ENCODE data around the gene NEO1. TPM values are rescaled to one million over a fixed set of nuclear protein-coding genes. Genes with fewer than 3 reads are reported as not detected.
A peak's percentile ranks its signal among the peaks of the same experiment; 100 is the strongest.

Gene NEO1
- total and polyA plus RNA-seq, 7 donors: 2.5 to 33.3 (median 22.5) TPM

DNA sequence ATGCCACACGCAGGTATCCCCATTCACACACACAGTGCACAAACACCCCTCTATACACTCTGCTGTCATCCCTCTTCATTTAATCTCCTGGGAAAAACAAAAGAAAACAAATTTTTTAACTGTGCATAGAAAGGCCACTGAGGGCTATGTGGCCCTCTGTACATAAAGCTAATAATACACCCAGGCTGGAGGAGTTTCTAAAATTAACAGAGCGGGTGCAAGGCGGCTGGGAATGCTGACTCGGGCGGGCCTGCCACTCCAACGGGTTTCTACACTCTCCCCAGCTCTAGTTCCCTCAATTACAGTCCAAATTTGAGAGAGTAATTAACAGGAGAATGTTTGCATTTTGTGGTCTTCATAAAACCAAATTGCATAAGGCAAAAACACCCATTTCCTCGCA, 293.4 kb downstream of the NEO1 start:
- TF ChIP-seq, protein P1, sequence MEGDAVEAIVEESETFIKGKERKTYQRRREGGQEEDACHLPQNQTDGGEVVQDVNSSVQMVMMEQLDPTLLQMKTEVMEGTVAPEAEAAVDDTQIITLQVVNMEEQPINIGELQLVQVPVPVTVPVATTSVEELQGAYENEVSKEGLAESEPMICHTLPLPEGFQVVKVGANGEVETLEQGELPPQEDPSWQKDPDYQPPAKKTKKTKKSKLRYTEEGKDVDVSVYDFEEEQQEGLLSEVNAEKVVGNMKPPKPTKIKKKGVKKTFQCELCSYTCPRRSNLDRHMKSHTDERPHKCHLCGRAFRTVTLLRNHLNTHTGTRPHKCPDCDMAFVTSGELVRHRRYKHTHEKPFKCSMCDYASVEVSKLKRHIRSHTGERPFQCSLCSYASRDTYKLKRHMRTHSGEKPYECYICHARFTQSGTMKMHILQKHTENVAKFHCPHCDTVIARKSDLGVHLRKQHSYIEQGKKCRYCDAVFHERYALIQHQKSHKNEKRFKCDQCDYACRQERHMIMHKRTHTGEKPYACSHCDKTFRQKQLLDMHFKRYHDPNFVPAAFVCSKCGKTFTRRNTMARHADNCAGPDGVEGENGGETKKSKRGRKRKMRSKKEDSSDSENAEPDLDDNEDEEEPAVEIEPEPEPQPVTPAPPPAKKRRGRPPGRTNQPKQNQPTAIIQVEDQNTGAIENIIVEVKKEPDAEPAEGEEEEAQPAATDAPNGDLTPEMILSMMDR (IDR thresholded peaks at IDR 0.05): no peak
- H3K27me3 ChIP-seq (ENCODE audit: insufficient read depth in 3 of 3, low read length in 2 of 3): peaks cover 0 to 9% (median 3%) of the 10 kb centered on the region in 3 donors
- H3K4me1 ChIP-seq: no peaks in the 10 kb centered on the region
- H3K27ac ChIP-seq: no peak overlapping the region
- H3K9me3 ChIP-seq: peaks cover 4% of the 10 kb centered on the region
- DNase-seq: no peak
- H3K36me3 ChIP-seq (ENCODE audit: insufficient read depth in 1 of 2, low read depth in 1 of 2): no peaks in the 10 kb centered on the region
- no peak for ATAC-seq
- intact Hi-C loops (cut with DNase I): no loop called here
- 78 to 81% (median 80%) methylated on average over 7 of the region's 7 CpGs for WGBS, 3 donors
- no peak overlapping the region for H3K4me3 ChIP-seq

DNA sequence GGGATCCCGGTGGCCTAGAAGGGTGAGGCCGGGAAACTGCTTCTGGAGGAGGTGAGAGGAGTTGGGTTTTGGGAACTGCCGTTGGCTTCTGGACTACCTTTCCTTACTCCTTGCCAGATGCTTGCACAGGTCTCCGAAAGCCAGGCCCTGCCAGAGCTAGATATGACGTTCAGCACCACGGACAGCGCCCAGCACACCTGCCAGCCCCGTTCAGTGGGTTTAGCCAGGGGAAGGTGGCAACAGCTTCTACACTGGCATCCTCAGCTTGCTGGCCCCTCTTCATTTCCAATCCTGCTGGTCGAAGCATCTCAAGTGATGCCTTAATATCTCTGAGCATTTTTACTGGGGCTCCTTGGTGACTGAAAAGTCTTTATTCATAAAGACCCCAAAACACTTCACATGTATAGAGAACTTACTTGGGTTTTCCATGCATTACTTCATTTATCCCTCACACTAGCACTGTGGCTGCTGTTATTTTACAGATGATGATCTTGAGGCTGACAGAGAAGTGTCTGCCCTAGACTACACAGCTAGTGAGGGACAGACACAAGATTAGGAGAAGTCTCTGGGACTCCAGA, 294.6 kb downstream of the NEO1 start:
- peak; percentile 40 to 64 for DNase-seq

DNA sequence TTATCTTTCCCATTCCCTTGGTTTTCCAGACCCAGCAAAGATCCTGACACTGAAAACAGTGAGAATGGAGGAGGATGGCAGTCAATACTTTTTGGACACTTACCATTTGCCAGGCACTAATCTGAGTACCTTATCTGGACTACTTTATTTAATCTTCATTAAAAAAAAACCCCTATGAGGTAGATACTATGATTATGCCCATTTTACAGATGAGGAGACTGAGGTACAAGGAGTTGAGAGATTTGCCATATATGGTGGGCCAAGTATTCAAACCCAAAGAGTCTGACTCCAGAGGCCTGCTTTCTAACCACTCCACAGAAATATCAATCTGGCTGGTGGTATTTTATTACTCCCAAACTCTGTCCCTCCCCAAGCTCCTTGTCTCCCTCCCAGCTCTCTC, 296.9 kb downstream of the NEO1 start:
- peaks cover 0 to 23% (median 10%) of the 10 kb centered on the region in 3 donors for H3K27me3 ChIP-seq (ENCODE audit: insufficient read depth in 3 of 3, low read length in 2 of 3)
- ATAC-seq: no peak

More for the DNA sequence above, 294.6 kb downstream of the NEO1 start:
- no peaks in the 10 kb centered on the region for H3K36me3 ChIP-seq (ENCODE audit: insufficient read depth in 1 of 2, low read depth in 1 of 2)
- no peak overlapping the region for H3K27ac ChIP-seq
- H3K4me3 ChIP-seq: no peak overlapping the region
- intact Hi-C loops (cut with DNase I): no loop called here
- no peaks in the 10 kb centered on the region for H3K4me1 ChIP-seq
- TF ChIP-seq, protein P1 (IDR thresholded peaks at IDR 0.05): no peak
- 25 to 29% (median 27%) methylated on average over 9 of the region's 9 CpGs for WGBS, 3 donors
- peak in 2 of 4 donors; percentile 56 to 66 for ATAC-seq
- peaks cover 0 to 14% (median 12%) of the 10 kb centered on the region in 3 donors for H3K27me3 ChIP-seq (ENCODE audit: insufficient read depth in 3 of 3, low read length in 2 of 3)
- peaks cover 4% of the 10 kb centered on the region for H3K9me3 ChIP-seq

DNA sequence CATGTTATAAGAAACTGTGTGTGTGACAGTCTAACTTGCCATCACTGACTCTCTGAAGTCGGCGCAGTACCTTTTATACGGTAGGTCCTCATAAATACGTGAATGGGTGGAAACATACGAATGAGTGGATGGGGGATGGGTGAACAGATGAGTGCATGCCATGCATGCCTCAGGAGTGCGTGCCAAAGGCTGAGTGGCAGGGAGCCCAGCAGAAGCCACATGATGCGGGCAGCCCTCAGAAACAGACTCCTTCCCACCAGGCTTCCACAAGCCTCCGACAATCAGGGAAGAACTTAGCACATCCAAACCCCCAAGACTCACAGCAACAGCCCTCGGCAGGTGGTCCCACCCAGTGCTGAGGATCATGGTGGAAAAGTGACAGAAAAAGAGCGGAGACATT, 299.8 kb downstream of the NEO1 start:
- no peak for ATAC-seq
- 46 to 60% (median 53%) methylated on average over 9 to 10 of the region's 10 CpGs for WGBS, 3 donors

More for the DNA sequence above, 296.9 kb downstream of the NEO1 start:
- Histone ChIP-seq H3K9me3 (no peaks in the 10 kb centered on the region), H3K27ac (no peak overlapping the region), H3K4me3 (no peak overlapping the region), H3K36me3 (ENCODE audit: insufficient read depth in 1 of 2, low read depth in 1 of 2) (no peaks in the 10 kb centered on the region), H3K4me1 (no peaks in the 10 kb centered on the region)
- TF ChIP-seq, protein P1 (IDR thresholded peaks at IDR 0.05): no peak
- intact Hi-C loops (cut with DNase I): no loop called here
- DNase-seq: no peak

More for the DNA sequence above, 299.8 kb downstream of the NEO1 start:
- Histone ChIP-seq H3K36me3 (ENCODE audit: insufficient read depth in 1 of 2, low read depth in 1 of 2) (no peaks in the 10 kb centered on the region), H3K27ac (no peak overlapping the region), H3K4me3 (no peak overlapping the region), H3K9me3 (no peaks in the 10 kb centered on the region), H3K4me1 (no peaks in the 10 kb centered on the region), H3K27me3 (ENCODE audit: insufficient read depth in 3 of 3, low read length in 2 of 3) (peaks cover 0 to 35% (median 9%) of the 10 kb centered on the region in 3 donors)
- no peak for DNase-seq
- intact Hi-C loops (cut with DNase I): no loop called here
- TF ChIP-seq, protein P1 (IDR thresholded peaks at IDR 0.05): no peak

Data from psoas muscle (tissue), 8 donors.